ENCODE results near the gene DCUN1D4. TPM values are rescaled to one million over a fixed set of nuclear protein-coding genes. Genes with fewer than 3 reads are reported as not detected.

The DCUN1D4 gene
- total RNA-seq, 4 donors from 2014 or later = 38.2 to 109 (median 88.1) TPM

GRCh38 chr4:51894059-51894645 is 51.2 kb downstream of the DCUN1D4 start:
- Histone ChIP-seq H3K4me3 (no peak overlapping the region), H3K4me1 (no peaks in the 10 kb centered on the region), H3K27me3 (no peaks in the 10 kb centered on the region), H3K9me3 (no peaks in the 10 kb centered on the region), H3K36me3 (no peaks in the 10 kb centered on the region), H3K27ac (no peak overlapping the region)
- TF ChIP-seq CTCF (IDR thresholded peaks at IDR 0.05) (no peak), POLR2A (IDR thresholded peaks at IDR 0.05) (no peak)
- intact Hi-C loops (cut with DNase I; ENCODE audit: low total_unique reads) = no loop called here
- DNase-seq = no peak

GRCh38 chr4:51895158-51895557 is 52.2 kb downstream of the DCUN1D4 start:
- H3K36me3 ChIP-seq = no peaks in the 10 kb centered on the region
- TF ChIP-seq POLR2A (IDR thresholded peaks at IDR 0.05) (no peak), CTCF (IDR thresholded peaks at IDR 0.05) (no peak)
- intact Hi-C loops (cut with DNase I; ENCODE audit: low total_unique reads) = no loop called here
- DNase-seq = no peak
- no peaks in the 10 kb centered on the region for H3K9me3 ChIP-seq
- H3K4me1 ChIP-seq = no peaks in the 10 kb centered on the region
- no peaks in the 10 kb centered on the region for H3K27me3 ChIP-seq
- no peak overlapping the region for H3K4me3 ChIP-seq
- H3K27ac ChIP-seq = peak overlapping the region in 1 of 2 donors; percentile 7

GRCh38 chr4:51895816-51896408 is 53.0 kb downstream of the DCUN1D4 start:
- H3K4me1 ChIP-seq = no peaks in the 10 kb centered on the region
- intact Hi-C loops (cut with DNase I; ENCODE audit: low total_unique reads) = no loop called here
- H3K4me3 ChIP-seq = no peak overlapping the region
- no peak overlapping the region for H3K27ac ChIP-seq
- TF ChIP-seq CTCF (IDR thresholded peaks at IDR 0.05) (peak; percentile 45 to 71 (median 56)), POLR2A (IDR thresholded peaks at IDR 0.05) (no peak)
- no peaks in the 10 kb centered on the region for H3K36me3 ChIP-seq
- no peaks in the 10 kb centered on the region for H3K9me3 ChIP-seq
- peak; percentile 50 to 54 for DNase-seq
- H3K27me3 ChIP-seq = no peaks in the 10 kb centered on the region

- Histone ChIP-seq H3K27ac (no peak overlapping the region), H3K27me3 (no peaks in the 10 kb centered on the region), H3K9me3 (no peaks in the 10 kb centered on the region), H3K36me3 (no peaks in the 10 kb centered on the region), H3K4me3 (no peak overlapping the region), H3K4me1 (no peaks in the 10 kb centered on the region)
- TF ChIP-seq CTCF (IDR thresholded peaks at IDR 0.05) (no peak), POLR2A (IDR thresholded peaks at IDR 0.05) (no peak)
- DNase-seq = no peak
- intact Hi-C loops (cut with DNase I; ENCODE audit: low total_unique reads) = no loop called here
Measured at GRCh38 chr4:51901363-51901762, 58.4 kb downstream of the DCUN1D4 start.

- Histone ChIP-seq H3K27me3 (no peaks in the 10 kb centered on the region), H3K4me3 (no peak overlapping the region), H3K36me3 (no peaks in the 10 kb centered on the region), H3K4me1 (no peaks in the 10 kb centered on the region), H3K27ac (no peak overlapping the region), H3K9me3 (no peaks in the 10 kb centered on the region)
- intact Hi-C loops (cut with DNase I; ENCODE audit: low total_unique reads) = no loop called here
- no peak for TF ChIP-seq CTCF (IDR thresholded peaks at IDR 0.05)
- no peak for TF ChIP-seq POLR2A (IDR thresholded peaks at IDR 0.05)
- no peak for DNase-seq
Measured at GRCh38 chr4:51906167-51906958, 63.4 kb downstream of the DCUN1D4 start.
